GM23338 (cell line): ENCODE results near the gene C20orf141. TPM values are rescaled to one million over a fixed set of nuclear protein-coding genes. Genes with fewer than 3 reads are reported as not detected.

Experiments used
- ATAC-seq: fragments of 200-7000 bp; cut with Tn5 transposase; 3 replicates; pipeline ENCODE4 v1.9.1; 2020
- DNase-seq: peaks from one replicate; pipeline ENCODE4 v3.0.0-alpha.2; 2015; ENCODE audit warnings: low spot score
- H2AFZ ChIP-seq: fragments of 200-600 bp; sonication (generic); 2 replicates; pipeline ENCODE4 v1.8.0; 2016; ENCODE audit warnings: antibody characterized with exemption, mild to moderate bottlenecking, moderate library complexity
- H3F3A ChIP-seq: fragments of 200-600 bp; sonication (generic); replicated peaks from 2 replicates; pipeline ENCODE4 v1.8.0; 2017; ENCODE audit warnings: antibody characterized with exemption, mixed run types, low read depth
- H3K27ac ChIP-seq: fragments of 200-600 bp; sonication (generic); 2 replicates; pipeline ENCODE4 v1.6.1; 2016; ENCODE audit warnings: low read depth
- H3K27me3 ChIP-seq: fragments of 200-600 bp; sonication (generic); 2 replicates; pipeline ENCODE4 v1.8.0; 2016; ENCODE audit warnings: mild to moderate bottlenecking, mixed run types, moderate library complexity; ENCODE audit not compliant: insufficient read depth
- H3K36me3 ChIP-seq: fragments of 200-600 bp; sonication (generic); 2 replicates; pipeline ENCODE4 v1.8.0; 2016; ENCODE audit warnings: mild to moderate bottlenecking; ENCODE audit not compliant: insufficient read depth
- H3K4me1 ChIP-seq: fragments of 200-600 bp; sonication (generic); 2 replicates; pipeline ENCODE4 v1.8.0; 2016; ENCODE audit warnings: mild to moderate bottlenecking, moderate library complexity; ENCODE audit not compliant: insufficient read depth
- H3K4me2 ChIP-seq: fragments of 200-600 bp; sonication (generic); 2 replicates; pipeline ENCODE4 v1.7.1; 2017; ENCODE audit warnings: mixed run types
- H3K4me3 ChIP-seq: fragments of 200-600 bp; sonication (generic); 2 replicates; pipeline ENCODE4 v1.6.1; 2016; ENCODE audit warnings: mixed run types
- H3K79me2 ChIP-seq: fragments of 200-600 bp; sonication (generic); replicated peaks from 2 replicates; pipeline ENCODE4 v1.8.0; 2017; ENCODE audit warnings: mild to moderate bottlenecking; ENCODE audit not compliant: insufficient read depth
- H3K9me2 ChIP-seq: fragments of 200-600 bp; sonication (generic); 2 replicates; pipeline ENCODE4 v1.8.0; 2017; ENCODE audit not compliant: insufficient read depth
- H4K20me1 ChIP-seq: fragments of 200-600 bp; sonication (generic); replicated peaks from 2 replicates; pipeline ENCODE4 v1.8.0; 2017; ENCODE audit warnings: mild to moderate bottlenecking; ENCODE audit not compliant: insufficient read depth
- H3K27ac Mint-ChIP-seq: 2 replicates; pipeline ENCODE4 v1.8.0; 2020; ENCODE audit warnings: inconsistent platforms, mild to moderate bottlenecking, moderate library complexity, mixed read lengths
- H3K27me3 Mint-ChIP-seq: 3 replicates; pipeline ENCODE4 v1.8.0; 2022; ENCODE audit warnings: low read depth, mild to moderate bottlenecking, moderate library complexity, mixed read lengths, inconsistent platforms; ENCODE audit not compliant: insufficient read depth, poor library complexity
- H3K36me3 Mint-ChIP-seq: 3 replicates; pipeline ENCODE4 v1.8.0; 2021; ENCODE audit warnings: low read depth, mild to moderate bottlenecking, inconsistent platforms, moderate library complexity, mixed read lengths
- H3K4me1 Mint-ChIP-seq: 3 replicates; pipeline ENCODE4 v1.8.0; 2020; ENCODE audit warnings: mild to moderate bottlenecking, inconsistent platforms, mixed read lengths
- H3K4me3 Mint-ChIP-seq: 3 replicates; pipeline ENCODE4 v1.8.0; 2021; ENCODE audit warnings: moderate library complexity, mild to moderate bottlenecking, inconsistent platforms, mixed read lengths
- H3K9me3 Mint-ChIP-seq: 3 replicates; pipeline ENCODE4 v1.8.0; 2020; ENCODE audit warnings: moderate library complexity, mild to moderate bottlenecking, inconsistent platforms, mixed read lengths
- CREB1 ChIP-seq: fragments of 250-450 bp; sonication (Bioruptor Pico); IDR thresholded peaks from 2 replicates; pipeline ENCODE4 v1.5.0; 2020; ENCODE audit warnings: low read depth, mild to moderate bottlenecking, moderate library complexity
- EZH2 ChIP-seq: fragments of 200-600 bp; sonication (generic); IDR thresholded peaks from one replicate; pipeline ENCODE4 v1.8.0; 2017; ENCODE audit warnings: antibody characterized with exemption, mild to moderate bottlenecking, low read depth; ENCODE audit not compliant: unreplicated experiment
- ZNF331 ChIP-seq: fragments of 250-450 bp; sonication (Bioruptor Pico); IDR thresholded peaks from 2 replicates; pipeline ENCODE4 v1.5.0; 2020; ENCODE audit warnings: low read depth, mild to moderate bottlenecking, moderate library complexity
- ZNF462 ChIP-seq: fragments of 250-450 bp; sonication (Bioruptor Pico); IDR thresholded peaks from 2 replicates; pipeline ENCODE4 v1.5.0; 2020; ENCODE audit warnings: mild to moderate bottlenecking, moderate library complexity
- polyA plus RNA-seq: library from polyadenylated mRNA; unstranded; fragments of >200 nt; fragmentation: Nextera tagmentation; extraction: Ambion mirVana; gene quantifications from 2 replicates; pipeline ENCODE4 v1.2.1, GENCODE V29; 2016
- total RNA-seq: library from RNA; depleted of rRNA; stranded (reverse); fragments of >200 nt; shearing (Covaris generic); gene quantifications from 2 replicates; pipeline ENCODE4 v1.2.3, GENCODE V29; 2014
- TF ChIP-seq, protein P1 (sequence below): IDR thresholded peaks from one replicate; pipeline ENCODE4 v1.6.1; 2018; ENCODE audit warnings: antibody characterized with exemption; ENCODE audit not compliant: unreplicated experiment

Gene C20orf141
- total and polyA plus RNA-seq, 2 experiments from 2014 or later = not detected

- Histone ChIP-seq H3K27me3 (peaks cover 74% of the 10 kb centered on the region), H3K4me3 (peak overlapping the region; percentile 79), H3K79me2 (no peaks in the 10 kb centered on the region), H3K4me2 (peak overlapping the region; percentile 98), H3K36me3 (no peaks in the 10 kb centered on the region), H4K20me1 (peaks cover 3% of the 10 kb centered on the region; the same call in 1 of the 2 replicates), H3K9me2 (no peaks in the 10 kb centered on the region), H3F3A (0 out of 2 replicates have a peak, but pooled peaks cover 4% of the 10 kb centered on the region), H3K27ac (no peak overlapping the region), H3K4me1 (peaks cover 37% of the 10 kb centered on the region), H2AFZ (peak overlapping the region; percentile 95)
- peak overlapping the region; percentile 79 for H3K4me3 Mint-ChIP-seq
- no peaks in the 10 kb centered on the region for H3K9me3 Mint-ChIP-seq
- peaks cover 40% of the 10 kb centered on the region for H3K4me1 Mint-ChIP-seq
- ATAC-seq (no peak), DNase-seq (no peak)
- TF ChIP-seq ZNF462 (CRISPR knock-in tag) (no peak), CREB1 (no peak), ZNF331 (CRISPR knock-in tag) (no peak), EZH2 (peak; percentile 71)
- TF ChIP-seq, protein P1, sequence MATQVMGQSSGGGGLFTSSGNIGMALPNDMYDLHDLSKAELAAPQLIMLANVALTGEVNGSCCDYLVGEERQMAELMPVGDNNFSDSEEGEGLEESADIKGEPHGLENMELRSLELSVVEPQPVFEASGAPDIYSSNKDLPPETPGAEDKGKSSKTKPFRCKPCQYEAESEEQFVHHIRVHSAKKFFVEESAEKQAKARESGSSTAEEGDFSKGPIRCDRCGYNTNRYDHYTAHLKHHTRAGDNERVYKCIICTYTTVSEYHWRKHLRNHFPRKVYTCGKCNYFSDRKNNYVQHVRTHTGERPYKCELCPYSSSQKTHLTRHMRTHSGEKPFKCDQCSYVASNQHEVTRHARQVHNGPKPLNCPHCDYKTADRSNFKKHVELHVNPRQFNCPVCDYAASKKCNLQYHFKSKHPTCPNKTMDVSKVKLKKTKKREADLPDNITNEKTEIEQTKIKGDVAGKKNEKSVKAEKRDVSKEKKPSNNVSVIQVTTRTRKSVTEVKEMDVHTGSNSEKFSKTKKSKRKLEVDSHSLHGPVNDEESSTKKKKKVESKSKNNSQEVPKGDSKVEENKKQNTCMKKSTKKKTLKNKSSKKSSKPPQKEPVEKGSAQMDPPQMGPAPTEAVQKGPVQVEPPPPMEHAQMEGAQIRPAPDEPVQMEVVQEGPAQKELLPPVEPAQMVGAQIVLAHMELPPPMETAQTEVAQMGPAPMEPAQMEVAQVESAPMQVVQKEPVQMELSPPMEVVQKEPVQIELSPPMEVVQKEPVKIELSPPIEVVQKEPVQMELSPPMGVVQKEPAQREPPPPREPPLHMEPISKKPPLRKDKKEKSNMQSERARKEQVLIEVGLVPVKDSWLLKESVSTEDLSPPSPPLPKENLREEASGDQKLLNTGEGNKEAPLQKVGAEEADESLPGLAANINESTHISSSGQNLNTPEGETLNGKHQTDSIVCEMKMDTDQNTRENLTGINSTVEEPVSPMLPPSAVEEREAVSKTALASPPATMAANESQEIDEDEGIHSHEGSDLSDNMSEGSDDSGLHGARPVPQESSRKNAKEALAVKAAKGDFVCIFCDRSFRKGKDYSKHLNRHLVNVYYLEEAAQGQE = no peak
- H3K36me3 Mint-ChIP-seq = peaks cover 23% of the 10 kb centered on the region
- H3K27me3 Mint-ChIP-seq = peaks cover 65% of the 10 kb centered on the region
- H3K27ac Mint-ChIP-seq = no peak overlapping the region
Measured at GRCh38 chr20:2801286-2801728, 13.5 kb upstream of the C20orf141 start.
